K562 (cell line): ENCODE data around the gene CHCHD1. TPM values are rescaled to one million over a fixed set of nuclear protein-coding genes. Genes with fewer than 3 reads are reported as not detected.

Experiments used
- ATAC-seq: fragments of 200-7000 bp; cut with Tn5 transposase; 3 replicates; pipeline ENCODE4 v1.9.1; 2020; ENCODE audit warnings: moderate library complexity
- BruUV-seq: library from RNA; stranded (reverse); fragments of 400-500 nt; replicated peaks from 2 replicates; lab custom pipeline; 2021; lab: Mats Ljungman, UMichigan
- CTCF ChIA-PET: fragments of 300-600 bp; formaldehyde crosslinking; extraction: SDS; loops from one replicate; lab custom pipeline; 2021; ENCODE audit warnings: low intra/inter-chr PET ratio; lab: Yijun Ruan, JAX
- POLR2A ChIA-PET: fragments of 300-600, 350-650 bp; sonication (Branson Sonifier 250); formaldehyde crosslinking; extraction: SDS; loops from one replicate; lab custom pipeline; 2021; ENCODE audit warnings: antibody characterized with exemption, inconsistent platforms; lab: Yijun Ruan, JAX
- DNase-seq, 4 experiments: peaks; one replicate each; pipeline versions ENCODE4 v3.0.0 to v3.0.0-alpha.2; 2011 to 2018; ENCODE audit warnings: low spot score in 3 of 4, mixed read lengths in 3 of 4; ENCODE audit errors: extremely low read depth in 1 of 4
- FAIRE-seq: peaks from 2 replicates; lab custom pipeline; 2011; peaks lifted over from hg19 to GRCh38; lab: Jason Lieb, UNC
- H2AFZ ChIP-seq: 2 replicates; pipeline ENCODE4 v1.6.0; 2011; ENCODE audit warnings: low read depth, low read length, control low read depth, inconsistent platforms
- H3K27ac ChIP-seq: fragments of 200-600 bp; 3 replicates; pipeline ENCODE4 v1.8.0; 2011; ENCODE audit warnings: low read depth, mild to moderate bottlenecking, control low read depth, inconsistent platforms, low read length, moderate library complexity, mixed read lengths; ENCODE audit errors: extremely low read depth
- H3K27me3 ChIP-seq, 2 experiments: fragments of 300-600 bp in 1 of 2; 2 replicates in 1 of 2; 3 replicates in 1 of 2; pipeline versions ENCODE4 v1.6.0 to v1.8.0; 2011; ENCODE audit warnings: inconsistent platforms in 2 of 2, low read length in 2 of 2, mild to moderate bottlenecking in 1 of 2, mixed read lengths in 1 of 2, moderate library complexity in 1 of 2; ENCODE audit not compliant: control insufficient read depth in 2 of 2, insufficient read depth in 2 of 2
- H3K36me3 ChIP-seq: fragments of 300-600 bp; 3 replicates; pipeline ENCODE4 v1.8.0; 2011; ENCODE audit warnings: mild to moderate bottlenecking, low read length, inconsistent platforms; ENCODE audit not compliant: control insufficient read depth, insufficient read depth
- H3K4me1 ChIP-seq, 2 experiments: fragments of 200-600 bp in 1 of 2; replicated peaks in 1 of 2; 2 replicates in 1 of 2; 3 replicates in 1 of 2; pipeline versions ENCODE4 v1.5.1 to v1.8.0; 2011; ENCODE audit warnings: inconsistent platforms in 2 of 2, low read length in 2 of 2, mild to moderate bottlenecking in 1 of 2, mixed read lengths in 1 of 2, moderate library complexity in 1 of 2; ENCODE audit not compliant: control insufficient read depth in 2 of 2, insufficient read depth in 2 of 2
- H3K4me2 ChIP-seq: 2 replicates; pipeline ENCODE4 v1.6.1; 2011; ENCODE audit warnings: low read length, control low read depth, inconsistent platforms, mixed read lengths; ENCODE audit not compliant: insufficient read depth
- H3K4me3 ChIP-seq: fragments of 200-600 bp; sonication (generic), shearing (Covaris generic); 2 replicates; pipeline ENCODE4 v1.5.1; 2016; ENCODE audit warnings: control low read depth, inconsistent platforms
- H3K79me2 ChIP-seq: fragments of 200-600 bp; 3 replicates; pipeline ENCODE4 v1.8.0; 2011; ENCODE audit warnings: low read length, inconsistent platforms; ENCODE audit not compliant: control insufficient read depth, insufficient read depth
- H3K9ac ChIP-seq, 2 experiments: 2 replicates each; pipeline versions ENCODE4 v1.6.0 to v1.6.1; 2011; ENCODE audit warnings: low read depth in 2 of 2, low read length in 2 of 2, control low read depth in 1 of 2, inconsistent platforms in 1 of 2, mild to moderate bottlenecking in 1 of 2, mixed read lengths in 1 of 2; ENCODE audit not compliant: insufficient read depth in 1 of 2
- H3K9me1 ChIP-seq: one replicate; pipeline ENCODE4 v1.6.0; 2011; ENCODE audit warnings: inconsistent platforms, mild to moderate bottlenecking, low read length, moderate library complexity; ENCODE audit not compliant: control insufficient read depth, insufficient read depth
- H3K9me3 ChIP-seq: replicated peaks from 2 replicates; pipeline ENCODE4 v1.5.1; 2011; ENCODE audit warnings: low read depth, low read length, inconsistent platforms; ENCODE audit not compliant: control insufficient read depth, insufficient read depth
- H4K20me1 ChIP-seq: replicated peaks from 2 replicates; pipeline ENCODE4 v1.6.1; 2011; ENCODE audit warnings: low read length, inconsistent platforms, mixed read lengths; ENCODE audit not compliant: control insufficient read depth, insufficient read depth
- CHCHD3 ChIP-seq: fragments of 250-450 bp; sonication (Bioruptor Pico); IDR thresholded peaks from 2 replicates; pipeline ENCODE4 v2.1.2; 2022; ENCODE audit warnings: mild to moderate bottlenecking
- POLR3G ChIP-seq: IDR thresholded peaks from 2 replicates; pipeline ENCODE4 v1.6.1; 2011; ENCODE audit not compliant: insufficient read length, insufficient replicate concordance; ENCODE audit errors: extremely low read depth
- RAD21 ChIP-seq, 2 experiments: fragments of 250-450 bp in 1 of 2; fragments of 450-650 bp in 1 of 2; sonication (Bioruptor Pico) in 1 of 2; formaldehyde crosslinking in 1 of 2; IDR thresholded peaks in 1 of 2; conservative IDR thresholded peaks in 1 of 2; 2 replicates each; pipeline versions ENCODE4 v1.4.0 to v1.8.0; 2020 to 2022; ENCODE audit warnings: mild to moderate bottlenecking in 2 of 2, moderate library complexity in 1 of 2
- TAF15 ChIP-seq: fragments of 200-400 bp; formaldehyde crosslinking; IDR thresholded peaks from 2 replicates; pipeline ENCODE4 v1.6.1; 2017; ENCODE audit warnings: mild to moderate bottlenecking, low read depth, low read length, moderate library complexity
- WGBS: fragments of 100-300 bp; shearing (Covaris generic); methylation state at CpG from one replicate; pipeline ENCODE4 v1.1.6; 2016; ENCODE audit warnings: low coverage, mixed read lengths; ENCODE audit not compliant: insufficient coverage; ENCODE audit errors: missing lambda C conversion rate; 5-methylcytosine and 5-hydroxymethylcytosine counted together
- in situ Hi-C: fragments of 300-500 bp; cut with MboI; formaldehyde crosslinking; loops from 4 replicates; pipeline ENCODE4 v1.15.0; 2018; ENCODE audit warnings: inconsistent platforms, mixed read lengths
- intact Hi-C: fragments of 100-400 bp; cut with micrococcal nuclease; formaldehyde crosslinking; loops from 2 replicates; pipeline ENCODE4 v1.14.2; 2022
- polyA plus RNA-seq, 8 experiments: library from polyadenylated mRNA; depleted of rRNA in 4 of 8; stranded (reverse) in 5 of 8; unstranded in 3 of 8; fragments of >200 nt; fragmentation: Nextera tagmentation in 2 of 8; fragmentation: Illumina TruSeq in 1 of 8; extraction: Ambion mirVana in 2 of 8; extraction: Trizol in 1 of 8; gene quantifications; 2 replicates each; pipeline versions ENCODE4 v1.2.1 to v1.2.3, GENCODE V29; 2011 to 2014; ENCODE audit warnings: inconsistent platforms in 1 of 8, missing spikeins in 1 of 8
- total RNA-seq, 7 experiments: library from RNA; depleted of rRNA in 6 of 7; stranded (reverse); fragments of >200 nt in 6 of 7; fragmentation: Illumina TruSeq in 2 of 7; extraction: Trizol in 2 of 7; gene quantifications; 2 replicates each; pipeline versions ENCODE4 v1.2.1 to v1.2.3, GENCODE V29; 2011 to 2021; ENCODE audit warnings: low replicate concordance in 1 of 7
- TF ChIP-seq, protein P1 (sequence below): fragments of 250-450 bp; sonication (Bioruptor Pico); IDR thresholded peaks from 2 replicates; pipeline ENCODE4 v1.8.0; 2021; ENCODE audit warnings: borderline replicate concordance, mild to moderate bottlenecking, moderate library complexity; ENCODE audit not compliant: poor library complexity, severe bottlenecking

CHCHD1 gene
- total and polyA plus RNA-seq, 9 of the 15 experiments (the other 6 are each of a cell fraction or from before 2014, with no cell fraction given) = 52.9 to 126 (median 83.4) TPM

DNA sequence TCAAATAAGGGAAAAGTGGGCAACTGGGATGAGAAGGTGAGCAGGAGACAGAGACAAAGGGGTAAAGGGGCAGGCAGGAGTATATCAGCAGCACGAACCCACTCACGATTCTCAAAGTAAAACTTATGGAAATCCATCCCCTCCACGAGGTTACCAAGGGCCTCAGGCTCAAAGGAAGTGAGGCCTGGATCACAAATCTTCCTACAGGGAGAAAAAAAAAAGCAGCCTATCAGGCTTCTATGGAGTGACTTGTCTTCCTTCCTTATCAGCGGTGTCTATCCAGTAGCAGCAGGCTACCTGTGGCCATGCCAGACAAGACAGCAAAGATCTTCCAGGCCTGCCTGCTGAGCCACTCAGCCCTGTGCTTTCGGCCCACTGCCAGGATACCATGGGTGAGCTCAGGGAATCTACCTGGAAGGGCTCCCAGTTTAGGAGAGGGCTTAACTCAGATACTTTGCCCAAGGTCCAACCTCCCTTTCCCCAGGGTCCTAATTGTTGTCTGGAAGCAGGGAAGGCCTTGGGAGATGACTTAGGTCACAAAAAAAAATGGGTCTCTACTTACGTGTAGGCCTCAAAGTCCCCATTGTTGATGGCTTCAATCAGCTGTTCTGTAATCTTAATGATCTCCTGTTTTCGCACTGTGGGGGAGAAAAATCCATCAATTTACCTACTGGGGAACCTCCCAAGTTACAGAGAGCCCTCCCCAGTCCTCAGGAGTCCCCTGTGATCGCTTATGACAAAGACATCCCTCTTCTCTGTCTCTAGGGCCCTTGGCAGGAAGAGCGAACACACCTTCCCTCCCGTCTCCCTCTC lies 35.3 kb downstream of the CHCHD1 start (continued):
- TF ChIP-seq, protein P1, sequence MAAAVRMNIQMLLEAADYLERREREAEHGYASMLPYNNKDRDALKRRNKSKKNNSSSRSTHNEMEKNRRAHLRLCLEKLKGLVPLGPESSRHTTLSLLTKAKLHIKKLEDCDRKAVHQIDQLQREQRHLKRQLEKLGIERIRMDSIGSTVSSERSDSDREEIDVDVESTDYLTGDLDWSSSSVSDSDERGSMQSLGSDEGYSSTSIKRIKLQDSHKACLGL (CRISPR knock-in tag) = no peak
- TF ChIP-seq RAD21 (CRISPR knock-in tag; conservative IDR thresholded peaks at IDR 0.05 in 1 of 2, IDR thresholded peaks at IDR 0.05 in 1 of 2) = no peak

DNA sequence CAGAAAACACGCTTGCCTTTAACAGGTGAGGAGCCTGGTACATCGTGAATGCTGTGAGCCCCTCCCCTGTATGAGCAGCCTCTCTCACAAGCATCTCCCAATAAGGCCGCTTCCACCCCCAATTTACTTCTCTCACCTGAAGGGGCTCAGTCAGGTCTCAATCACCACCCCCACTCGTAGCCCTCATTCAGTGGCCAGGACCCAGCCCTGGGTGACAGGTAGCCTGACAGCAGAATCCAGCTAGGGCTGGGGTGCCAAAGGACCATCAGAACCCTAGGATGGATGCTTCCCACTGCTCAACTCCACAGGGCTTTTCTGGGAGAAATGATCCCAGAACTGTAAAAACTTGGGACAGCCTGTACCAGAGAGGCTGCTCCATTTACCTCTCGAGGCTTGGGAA lies 36.0 kb downstream of the CHCHD1 start:
- Histone ChIP-seq H3K4me2 (no peak overlapping the region), H4K20me1 (no peaks in the 10 kb centered on the region), H2AFZ (no peak overlapping the region)
- POLR2A ChIA-PET = interaction anchor here (0.6 to 1.1 kb wide), 5 partner anchors 10 to 325 kb away, joined by 3 to 4 read pairs (median 3); no protein-coding TSS in a partner anchor
- no TSS peak for BruUV-seq
- 81% methylated on average over 5 of the region's 5 CpGs for WGBS
- no peak for TF ChIP-seq TAF15
- no peak for TF ChIP-seq CHCHD3 (CRISPR knock-in tag)
- no peak for TF ChIP-seq POLR3G
- TF ChIP-seq, all 486 proteins: peak for 0
- intact Hi-C loops (no loop called here), in situ Hi-C loops (no loop called here)
- H3K27me3 ChIP-seq = no peaks in the 10 kb centered on the region
- no peak for DNase-seq
- peaks cover 39 to 42% of the 10 kb centered on the region in 2 experiments for H3K4me1 ChIP-seq
- H3K36me3 ChIP-seq = peaks cover 46% of the 10 kb centered on the region; the same call in 2 of the 3 replicates
- FAIRE-seq = no peak
- no peak for ATAC-seq
- peak overlapping the region in 1 of 2 experiments; percentile 79; a peak in 1 of 4 replicates for H3K9ac ChIP-seq
- H3K9me3 ChIP-seq = no peaks in the 10 kb centered on the region
- no peak overlapping the region for H3K27ac ChIP-seq
- no peaks in the 10 kb centered on the region for H3K9me1 ChIP-seq
- CTCF ChIA-PET = no interaction called here
- H3K79me2 ChIP-seq = no peaks in the 10 kb centered on the region; the same call in 2 of the 3 replicates
- H3K4me3 ChIP-seq = no peak overlapping the region
